ENCODE results near the gene BCKDK.
A peak's percentile ranks its signal among the peaks of the same experiment; 100 is the strongest.

The BCKDK gene

DNA sequence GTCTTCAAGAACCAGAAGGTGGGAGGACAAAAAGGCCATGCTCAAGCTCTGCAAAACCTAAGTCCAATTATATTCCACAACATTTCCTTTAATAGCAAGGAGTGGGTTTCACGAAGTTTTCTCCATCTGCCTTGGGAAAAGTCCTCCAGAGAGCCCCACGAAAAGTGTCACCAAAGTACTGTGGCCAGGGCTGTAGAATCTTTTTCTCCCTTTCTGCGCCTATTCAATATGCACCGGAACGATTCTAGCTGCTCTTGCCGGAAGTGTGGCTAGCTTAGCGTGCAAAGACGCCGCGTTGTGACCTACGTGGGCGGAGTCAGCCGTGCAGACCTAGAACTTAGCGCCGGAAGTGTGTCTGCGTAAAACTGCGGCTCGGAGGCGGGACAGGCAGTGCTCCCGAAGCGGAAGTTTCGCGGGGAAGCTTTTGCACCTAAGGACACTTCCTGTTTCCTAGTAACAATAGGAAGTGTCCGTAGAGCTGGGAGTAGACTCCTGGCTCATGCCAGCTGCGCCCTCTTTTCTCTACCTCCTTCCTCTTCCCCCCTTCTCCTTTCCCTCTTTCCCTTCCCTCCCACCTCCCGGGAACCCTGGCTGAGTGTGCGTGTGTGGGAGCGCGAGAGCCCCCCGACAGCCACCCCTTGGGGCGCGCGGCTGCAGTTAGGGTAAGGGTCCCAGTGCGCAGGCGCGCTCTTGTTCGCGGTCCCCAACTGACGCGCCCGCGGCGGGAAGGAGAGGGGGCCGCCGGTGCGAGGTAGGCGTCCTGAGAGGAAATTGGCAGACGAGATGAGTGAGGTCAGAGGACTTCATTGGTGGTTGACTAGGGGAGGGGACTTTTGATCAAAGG lies 34.0 kb upstream of the BCKDK start, which contains the start of the genes ZNF646 and ZNF668:
Gene ZNF646 (plus strand): TSS at position 453 of the 844 bp plus-strand sequence. CDS start 1,903 bp downstream, outside the sequence.
Gene ZNF668 (minus strand): TSS at position 271 of the 844 bp plus-strand sequence. CDS start 9,781 bp downstream, outside the sequence.
- Histone ChIP-seq H3K4me1 (no peaks in the 10 kb centered on the region), H3K9me3 (no peaks in the 10 kb centered on the region), H3K36me3 (peaks cover 31% of the 10 kb centered on the region), H3K27me3 (no peaks in the 10 kb centered on the region), H3K4me3 (ENCODE audit: low read depth, low read length) (peak within 1 kb of the TSS; percentile 100)
- TF ChIP-seq, protein P1, sequence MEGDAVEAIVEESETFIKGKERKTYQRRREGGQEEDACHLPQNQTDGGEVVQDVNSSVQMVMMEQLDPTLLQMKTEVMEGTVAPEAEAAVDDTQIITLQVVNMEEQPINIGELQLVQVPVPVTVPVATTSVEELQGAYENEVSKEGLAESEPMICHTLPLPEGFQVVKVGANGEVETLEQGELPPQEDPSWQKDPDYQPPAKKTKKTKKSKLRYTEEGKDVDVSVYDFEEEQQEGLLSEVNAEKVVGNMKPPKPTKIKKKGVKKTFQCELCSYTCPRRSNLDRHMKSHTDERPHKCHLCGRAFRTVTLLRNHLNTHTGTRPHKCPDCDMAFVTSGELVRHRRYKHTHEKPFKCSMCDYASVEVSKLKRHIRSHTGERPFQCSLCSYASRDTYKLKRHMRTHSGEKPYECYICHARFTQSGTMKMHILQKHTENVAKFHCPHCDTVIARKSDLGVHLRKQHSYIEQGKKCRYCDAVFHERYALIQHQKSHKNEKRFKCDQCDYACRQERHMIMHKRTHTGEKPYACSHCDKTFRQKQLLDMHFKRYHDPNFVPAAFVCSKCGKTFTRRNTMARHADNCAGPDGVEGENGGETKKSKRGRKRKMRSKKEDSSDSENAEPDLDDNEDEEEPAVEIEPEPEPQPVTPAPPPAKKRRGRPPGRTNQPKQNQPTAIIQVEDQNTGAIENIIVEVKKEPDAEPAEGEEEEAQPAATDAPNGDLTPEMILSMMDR (IDR thresholded peaks at IDR 0.05; ENCODE audit: low read depth, low read length): no peak
- DNase-seq: peak; percentile 98

DNA sequence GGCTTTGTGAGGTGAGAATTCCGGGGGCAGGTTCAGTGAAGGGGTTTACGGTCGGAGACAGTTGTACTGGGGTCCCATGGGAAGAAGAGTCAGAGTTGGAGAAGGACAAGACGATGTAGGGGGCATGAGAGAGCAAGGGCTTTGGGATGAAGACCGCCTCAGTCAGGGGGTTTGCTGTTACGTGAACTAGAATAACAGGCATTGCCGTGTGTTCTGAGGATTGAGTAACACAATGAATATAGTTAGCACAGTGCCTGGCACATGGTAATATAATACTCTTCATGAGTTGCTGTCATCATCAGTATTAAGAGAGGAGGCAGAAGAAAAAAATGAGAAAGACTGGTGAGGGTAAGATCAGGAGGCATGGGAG lies 33.4 kb upstream of the BCKDK start:
- peak overlapping the region; percentile 100 for H3K4me3 ChIP-seq (ENCODE audit: low read depth, low read length)
- no peaks in the 10 kb centered on the region for H3K4me1 ChIP-seq
- no peaks in the 10 kb centered on the region for H3K27me3 ChIP-seq
- no peak for DNase-seq
- TF ChIP-seq, protein P1 (IDR thresholded peaks at IDR 0.05; ENCODE audit: low read depth, low read length): no peak
- H3K36me3 ChIP-seq: peaks cover 36% of the 10 kb centered on the region
- no peaks in the 10 kb centered on the region for H3K9me3 ChIP-seq

DNA sequence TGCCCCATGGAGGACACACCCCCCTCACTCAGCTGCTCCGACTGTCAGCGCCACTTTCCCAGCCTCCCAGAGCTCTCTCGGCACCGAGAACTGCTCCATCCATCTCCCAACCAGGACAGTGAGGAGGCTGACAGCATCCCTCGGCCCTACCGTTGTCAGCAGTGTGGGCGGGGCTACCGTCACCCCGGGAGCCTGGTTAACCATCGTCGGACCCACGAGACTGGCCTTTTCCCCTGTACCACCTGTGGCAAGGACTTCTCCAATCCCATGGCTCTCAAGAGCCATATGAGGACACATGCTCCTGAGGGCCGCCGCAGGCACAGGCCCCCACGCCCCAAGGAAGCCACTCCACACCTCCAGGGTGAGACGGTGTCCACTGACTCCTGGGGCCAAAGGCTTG lies 31.9 kb upstream of the BCKDK start:
- TF ChIP-seq, protein P1 (IDR thresholded peaks at IDR 0.05; ENCODE audit: low read depth, low read length): no peak
- Histone ChIP-seq H3K4me3 (ENCODE audit: low read depth, low read length) (no peak overlapping the region), H3K27me3 (no peaks in the 10 kb centered on the region), H3K4me1 (no peaks in the 10 kb centered on the region), H3K9me3 (no peaks in the 10 kb centered on the region), H3K36me3 (peaks cover 51% of the 10 kb centered on the region)
- DNase-seq: no peak

DNA sequence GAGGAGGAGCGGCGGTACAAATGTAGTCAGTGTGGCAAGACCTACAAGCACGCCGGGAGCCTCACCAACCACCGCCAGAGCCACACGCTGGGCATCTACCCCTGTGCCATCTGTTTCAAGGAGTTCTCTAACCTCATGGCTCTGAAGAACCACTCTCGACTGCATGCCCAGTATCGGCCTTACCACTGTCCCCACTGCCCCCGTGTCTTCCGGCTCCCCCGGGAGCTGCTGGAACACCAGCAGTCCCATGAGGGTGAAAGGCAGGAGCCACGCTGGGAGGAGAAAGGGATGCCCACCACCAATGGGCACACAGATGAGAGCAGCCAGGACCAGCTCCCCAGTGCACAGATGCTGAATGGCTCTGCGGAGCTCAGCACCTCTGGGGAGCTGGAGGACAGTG lies 31.2 kb upstream of the BCKDK start:
- no peak overlapping the region for H3K4me3 ChIP-seq (ENCODE audit: low read depth, low read length)
- H3K36me3 ChIP-seq: peaks cover 53% of the 10 kb centered on the region
- no peaks in the 10 kb centered on the region for H3K4me1 ChIP-seq
- DNase-seq: no peak
- H3K9me3 ChIP-seq: no peaks in the 10 kb centered on the region
- TF ChIP-seq, protein P1 (IDR thresholded peaks at IDR 0.05; ENCODE audit: low read depth, low read length): no peak
- no peaks in the 10 kb centered on the region for H3K27me3 ChIP-seq

DNA sequence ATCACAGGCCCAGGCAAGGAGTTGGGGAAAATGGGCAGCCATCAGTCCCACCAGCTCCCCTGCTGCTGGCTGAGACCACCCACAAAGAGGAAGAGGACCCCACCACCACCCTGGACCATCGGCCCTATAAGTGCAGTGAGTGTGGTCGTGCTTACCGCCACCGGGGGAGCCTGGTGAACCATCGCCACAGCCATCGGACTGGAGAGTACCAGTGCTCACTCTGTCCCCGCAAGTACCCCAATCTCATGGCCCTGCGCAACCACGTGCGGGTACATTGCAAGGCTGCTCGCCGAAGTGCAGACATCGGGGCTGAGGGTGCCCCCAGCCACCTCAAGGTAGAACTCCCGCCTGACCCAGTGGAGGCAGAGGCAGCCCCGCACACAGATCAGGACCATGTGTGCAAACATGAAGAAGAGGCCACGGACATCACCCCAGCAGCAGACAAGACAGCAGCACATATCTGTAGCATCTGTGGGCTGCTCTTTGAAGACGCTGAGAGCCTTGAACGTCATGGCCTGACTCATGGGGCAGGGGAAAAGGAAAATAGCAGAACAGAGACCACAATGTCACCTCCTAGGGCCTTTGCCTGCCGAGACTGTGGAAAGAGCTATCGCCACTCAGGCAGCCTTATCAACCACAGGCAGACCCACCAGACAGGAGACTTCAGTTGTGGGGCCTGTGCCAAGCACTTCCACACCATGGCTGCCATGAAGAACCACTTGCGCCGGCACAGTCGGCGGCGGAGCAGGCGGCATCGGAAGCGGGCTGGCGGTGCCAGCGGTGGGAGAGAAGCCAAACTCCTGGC lies 30.4 kb upstream of the BCKDK start:
- no peaks in the 10 kb centered on the region; the same call in 1 of the 2 replicates for H3K4me1 ChIP-seq
- no peak overlapping the region for H3K4me3 ChIP-seq (ENCODE audit: low read depth, low read length)
- DNase-seq: no peak
- peaks cover 53% of the 10 kb centered on the region for H3K36me3 ChIP-seq
- TF ChIP-seq, protein P1 (IDR thresholded peaks at IDR 0.05; ENCODE audit: low read depth, low read length): 0 out of 2 replicates have a peak, but pooled peaks have one; percentile 6
- H3K27me3 ChIP-seq: no peaks in the 10 kb centered on the region
- H3K9me3 ChIP-seq: no peaks in the 10 kb centered on the region

Data from BE2C (cell line).